GM12878 (cell line): ENCODE measurements around the gene TSSC4. TPM values are rescaled to one million over a fixed set of nuclear protein-coding genes. Genes with fewer than 3 reads are reported as not detected.

ENCODE experiments used
- ATAC-seq: fragments of 200-7000 bp; cut with Tn5 transposase; 3 replicates; pipeline ENCODE4 v1.9.1; 2020; ENCODE audit warnings: mild to moderate bottlenecking, moderate library complexity
- BruUV-seq: library from RNA; stranded (reverse); fragments of 400-500 nt; replicated peaks from 2 replicates; lab custom pipeline; 2021; lab: Mats Ljungman, UMichigan
- CTCF ChIA-PET: fragments of 300-600 bp; sonication (Branson Sonifier 250); formaldehyde crosslinking; extraction: SDS; loops from one replicate; lab custom pipeline; 2021; ENCODE audit warnings: inconsistent platforms; lab: Yijun Ruan, JAX
- POLR2A ChIA-PET: fragments of 350-600 bp; formaldehyde crosslinking; extraction: SDS; loops from one replicate; lab custom pipeline; 2021; ENCODE audit warnings: inconsistent platforms; lab: Charles Lee
- RAD21 ChIA-PET: fragments of 300-600 bp; sonication (Branson Sonifier 250); formaldehyde crosslinking; loops from one replicate; lab custom pipeline; 2023; ENCODE audit warnings: antibody characterized with exemption; ENCODE audit not compliant: unreplicated experiment; lab: Charles Lee
- SMC1A ChIA-PET: fragments of 300-600 bp; sonication (Branson Sonifier 250); formaldehyde crosslinking; loops from one replicate; lab custom pipeline; 2023; ENCODE audit not compliant: unreplicated experiment, uncharacterized antibody; lab: Charles Lee
- DNase-seq: peaks from one replicate; pipeline ENCODE4 v3.0.0-alpha.2; 2011; ENCODE audit warnings: low read depth, low spot score
- FAIRE-seq: peaks from 3 replicates; lab custom pipeline; 2011; peaks lifted over from hg19 to GRCh38; lab: Jason Lieb, UNC
- H2AFZ ChIP-seq: 2 replicates; pipeline ENCODE4 v1.6.0; 2011; ENCODE audit warnings: low read depth, low read length, control low read depth; ENCODE audit not compliant: control insufficient read depth
- H3K27ac ChIP-seq: 2 replicates; pipeline ENCODE4 v1.5.1; 2011; ENCODE audit warnings: control low read depth; ENCODE audit not compliant: control insufficient read depth, insufficient read depth
- H3K27me3 ChIP-seq, 2 experiments: replicated peaks in 1 of 2; 2 replicates each; pipeline versions ENCODE4 v1.6.0 to v1.6.1; 2011; ENCODE audit warnings: low read length in 1 of 2; ENCODE audit not compliant: control insufficient read depth in 2 of 2, insufficient read depth in 2 of 2
- H3K36me3 ChIP-seq, 2 experiments: 2 replicates each; pipeline ENCODE4 v1.5.1; 2011; ENCODE audit warnings: low read length in 1 of 2; ENCODE audit not compliant: control insufficient read depth in 2 of 2, insufficient read depth in 2 of 2
- H3K4me1 ChIP-seq: 2 replicates; pipeline ENCODE4 v1.6.1; 2011; ENCODE audit warnings: mild to moderate bottlenecking, low read length, moderate library complexity, mixed read lengths; ENCODE audit not compliant: control insufficient read depth, insufficient read depth
- H3K4me2 ChIP-seq: 2 replicates; pipeline ENCODE4 v1.6.0; 2011; ENCODE audit warnings: control low read depth; ENCODE audit not compliant: control insufficient read depth, insufficient read depth
- H3K4me3 ChIP-seq: fragments of 200-600 bp; sonication (generic); 2 replicates; pipeline ENCODE4 v1.5.1; 2016
- H3K79me2 ChIP-seq: 2 replicates; pipeline ENCODE4 v1.6.0; 2011; ENCODE audit warnings: low read length; ENCODE audit not compliant: control insufficient read depth, insufficient read depth
- H3K9ac ChIP-seq: 2 replicates; pipeline ENCODE4 v1.8.0; 2011; ENCODE audit warnings: low read length, control low read depth, mixed read lengths; ENCODE audit not compliant: control insufficient read depth, insufficient read depth
- H3K9me3 ChIP-seq: replicated peaks from 3 replicates; pipeline ENCODE4 v1.5.1; 2011; ENCODE audit warnings: mild to moderate bottlenecking, low read length; ENCODE audit not compliant: control insufficient read depth, insufficient read depth
- H4K20me1 ChIP-seq: 2 replicates; pipeline ENCODE4 v1.6.0; 2011; ENCODE audit not compliant: control insufficient read depth, insufficient read depth
- BCL3 ChIP-seq: IDR thresholded peaks from 2 replicates; pipeline ENCODE4 v1.6.1; 2011; ENCODE audit warnings: borderline replicate concordance, low read depth, mild to moderate bottlenecking, moderate library complexity, low read length; ENCODE audit not compliant: insufficient read depth, poor library complexity, severe bottlenecking
- ETV6 ChIP-seq, 2 experiments: fragments of 450-650 bp in 1 of 2; IDR thresholded peaks in 1 of 2; conservative IDR thresholded peaks in 1 of 2; 2 replicates each; pipeline ENCODE4 v1.6.1; 2014; ENCODE audit warnings: antibody characterized with exemption in 1 of 2, borderline replicate concordance in 1 of 2, low read depth in 1 of 2, mild to moderate bottlenecking in 1 of 2, moderate library complexity in 1 of 2
- PRDM15 ChIP-seq: fragments of 450-650 bp; formaldehyde crosslinking; IDR thresholded peaks from 2 replicates; pipeline ENCODE4 v1.4.0; 2020; ENCODE audit warnings: mild to moderate bottlenecking, moderate library complexity
- RAD21 ChIP-seq: IDR thresholded peaks from 2 replicates; pipeline ENCODE4 v1.6.1; 2011; ENCODE audit warnings: mild to moderate bottlenecking, low read depth, low read length, moderate library complexity; ENCODE audit not compliant: insufficient read depth
- RELB ChIP-seq: fragments of 450-650 bp; IDR thresholded peaks from 2 replicates; pipeline ENCODE4 v1.6.1; 2017; ENCODE audit warnings: low read depth, mild to moderate bottlenecking, moderate library complexity
- RFX5 ChIP-seq: IDR thresholded peaks from 2 replicates; pipeline ENCODE4 v1.6.1; 2011; ENCODE audit warnings: low read depth, low read length, improper control_type of control experiment
- TAF1 ChIP-seq: IDR thresholded peaks from 2 replicates; pipeline ENCODE4 v1.6.1; 2011; ENCODE audit warnings: mild to moderate bottlenecking, low read depth, low read length, borderline replicate concordance
- TBL1XR1 ChIP-seq: IDR thresholded peaks from 2 replicates; pipeline ENCODE4 v1.6.1; 2012; ENCODE audit warnings: low read depth, low read length, improper control_type of control experiment
- ZNF622 ChIP-seq: fragments of 450-650 bp; IDR thresholded peaks from 2 replicates; pipeline ENCODE4 v1.6.1; 2017; ENCODE audit warnings: mild to moderate bottlenecking, inconsistent platforms
- WGBS: methylation state at CpG from one replicate; pipeline ENCODE4 v1.1.6; 2016; ENCODE audit warnings: low lambda C conversion rate; ENCODE audit not compliant: insufficient replicate concordance, insufficient coverage; ENCODE audit errors: missing lambda C conversion rate; 5-methylcytosine and 5-hydroxymethylcytosine counted together
- in situ Hi-C: fragments of 300-500 bp; cut with MboI; formaldehyde crosslinking; loops from 9 replicates; pipeline ENCODE4 v1.14.3; 2018; ENCODE audit warnings: mixed read lengths
- intact Hi-C: fragments of 100-400 bp; cut with micrococcal nuclease; formaldehyde crosslinking; loops from one replicate; pipeline ENCODE4 v1.14.2; 2022; ENCODE audit not compliant: unreplicated experiment
- polyA plus RNA-seq, 11 experiments: library from polyadenylated mRNA; depleted of rRNA in 4 of 11; unstranded in 6 of 11; stranded (reverse) in 5 of 11; fragments of >200 nt; fragmentation: Nextera tagmentation in 4 of 11; fragmentation: Illumina TruSeq in 1 of 11; extraction: Ambion mirVana in 4 of 11; extraction: Trizol in 1 of 11; gene quantifications; 1 replicate in 1 of 11; 2 replicates in 10 of 11; pipeline versions ENCODE4 v1.2.1 to v1.2.3, GENCODE V29; 2011 to 2016; ENCODE audit warnings: inconsistent platforms in 2 of 11, missing spikeins in 2 of 11, low read depth in 1 of 11
- total RNA-seq, 4 experiments: library from RNA; depleted of rRNA in 3 of 4; stranded (reverse); fragments of >200 nt in 3 of 4; fragmentation: Illumina TruSeq in 1 of 4; extraction: Trizol in 1 of 4; gene quantifications; 2 replicates each; pipeline versions ENCODE4 v1.2.1 to v1.2.3, GENCODE V29; 2013 to 2021

Gene TSSC4
- total and polyA plus RNA-seq, 10 of the 15 experiments (the other 5 are each of a cell fraction or from before 2014, with no cell fraction given) = 0.69 to 70.1 (median 25.7) TPM

- peaks cover 2% of the 10 kb centered on the region in 2 experiments; a peak in 3 of 4 replicates for H3K27me3 ChIP-seq
- no peak overlapping the region for H3K4me3 ChIP-seq
- ATAC-seq (no peak), DNase-seq (no peak), FAIRE-seq (no peak)
- RAD21 ChIA-PET = interaction anchor here (0.7 kb wide), 1 partner anchor 20 kb away, joined by 3 read pairs; no protein-coding TSS in a partner anchor
- H4K20me1 ChIP-seq = no peaks in the 10 kb centered on the region
- no peaks in the 10 kb centered on the region for H3K79me2 ChIP-seq
- no peak overlapping the region for H2AFZ ChIP-seq
- CTCF ChIA-PET = no interaction called here
- H3K4me1 ChIP-seq = no peaks in the 10 kb centered on the region
- H3K27ac ChIP-seq = no peak overlapping the region
- no peak overlapping the region for H3K9ac ChIP-seq
- WGBS = 45% methylated on average over 8 of the region's 8 CpGs
- TF ChIP-seq TAF1 (no peak), RELB (no peak)
- intact Hi-C loops = no loop called here
- H3K36me3 ChIP-seq = no peaks in the 10 kb centered on the region
- H3K4me2 ChIP-seq = no peak overlapping the region
- in situ Hi-C loops = no loop called here
- SMC1A ChIA-PET = no interaction called here
- BruUV-seq = no TSS peak
- no peaks in the 10 kb centered on the region; the same call in 2 of the 3 replicates for H3K9me3 ChIP-seq
- POLR2A ChIA-PET = no interaction called here
These were observed 40.1 kb downstream of the TSSC4 start for GRCh38 chr11:2440646-2441045.

GRCh38 chr11:2441171-2441570 is 40.6 kb downstream of the TSSC4 start:
- intact Hi-C loops (no loop called here), in situ Hi-C loops (no loop called here)
- no peak overlapping the region for H2AFZ ChIP-seq
- SMC1A ChIA-PET = no interaction called here
- CTCF ChIA-PET = interaction anchor here (0.7 kb wide), 1 partner anchor 133 kb away, joined by 3 read pairs; no protein-coding TSS in a partner anchor
- no peak overlapping the region for H3K4me3 ChIP-seq
- DNase-seq (no peak), FAIRE-seq (no peak), ATAC-seq (no peak)
- no peak overlapping the region for H3K4me2 ChIP-seq
- RAD21 ChIA-PET = interaction anchor here (0.7 kb wide), 1 partner anchor 21 kb away, joined by 3 read pairs; no protein-coding TSS in a partner anchor
- WGBS = 52% methylated on average over 4 of the region's 4 CpGs
- BruUV-seq = no TSS peak
- no peak overlapping the region for H3K9ac ChIP-seq
- no peaks in the 10 kb centered on the region for H3K4me1 ChIP-seq
- POLR2A ChIA-PET = no interaction called here
- no peaks in the 10 kb centered on the region for H3K79me2 ChIP-seq
- H3K9me3 ChIP-seq = no peaks in the 10 kb centered on the region; the same call in 2 of the 3 replicates
- H3K27ac ChIP-seq = no peak overlapping the region
- peaks cover 2 to 3% of the 10 kb centered on the region in 2 experiments; a peak in 3 of 4 replicates for H3K27me3 ChIP-seq
- H4K20me1 ChIP-seq = no peaks in the 10 kb centered on the region
- no peaks in the 10 kb centered on the region for H3K36me3 ChIP-seq
- TF ChIP-seq TBL1XR1 = no peak
- TF ChIP-seq RAD21 = no peak
- no peak for TF ChIP-seq ETV6 (conservative IDR thresholded peaks at IDR 0.05 in 1 of 2, IDR thresholded peaks at IDR 0.05 in 1 of 2; ENCODE audit: borderline replicate concordance in 1 of 2, low read depth in 1 of 2)
- no peak for TF ChIP-seq BCL3
- no peak for TF ChIP-seq RFX5
- TF ChIP-seq PRDM15 (CRISPR knock-in tag) = no peak
- TF ChIP-seq ZNF622 = no peak
